H1 (cell line): ENCODE data around the gene ABHD12B.

ENCODE experiments used
- JUND ChIP-seq: IDR thresholded peaks from 2 replicates; pipeline ENCODE4 v1.6.1; 2011; ENCODE audit warnings: mild to moderate bottlenecking, improper control_type of control experiment, low read length
- MAFK ChIP-seq: IDR thresholded peaks from 2 replicates; pipeline ENCODE4 v1.6.1; 2012; ENCODE audit warnings: low read depth, mild to moderate bottlenecking, improper control_type of control experiment, low read length
- POLR2A ChIP-seq, 2 experiments: IDR thresholded peaks; 1 replicate in 1 of 2; 2 replicates in 1 of 2; pipeline ENCODE4 v1.6.1; 2011; ENCODE audit warnings: low read depth in 2 of 2, low read length in 2 of 2, mild to moderate bottlenecking in 2 of 2; ENCODE audit errors: control extremely low read depth in 1 of 2
- RFX5 ChIP-seq: IDR thresholded peaks from 2 replicates; pipeline ENCODE4 v1.6.1; 2011; ENCODE audit warnings: low read depth, low read length, improper control_type of control experiment, borderline replicate concordance
- SIX5 ChIP-seq: IDR thresholded peaks from 2 replicates; pipeline ENCODE4 v1.6.1; 2011; ENCODE audit warnings: mild to moderate bottlenecking, low read depth, low read length
- SP1 ChIP-seq: IDR thresholded peaks from 2 replicates; pipeline ENCODE4 v1.6.1; 2011; ENCODE audit warnings: low read depth, low read length
- TF ChIP-seq, protein P1 (sequence below), 3 experiments: IDR thresholded peaks; 1 replicate in 2 of 3; 2 replicates in 1 of 3; pipeline versions ENCODE4 v1.5.1 to v1.6.1; 2011; ENCODE audit warnings: low read length in 3 of 3, mild to moderate bottlenecking in 3 of 3, inconsistent platforms in 2 of 3, low read depth in 1 of 3, moderate library complexity in 1 of 3; ENCODE audit not compliant: insufficient read depth in 1 of 3; ENCODE audit errors: control extremely low read depth in 1 of 3

DNA sequence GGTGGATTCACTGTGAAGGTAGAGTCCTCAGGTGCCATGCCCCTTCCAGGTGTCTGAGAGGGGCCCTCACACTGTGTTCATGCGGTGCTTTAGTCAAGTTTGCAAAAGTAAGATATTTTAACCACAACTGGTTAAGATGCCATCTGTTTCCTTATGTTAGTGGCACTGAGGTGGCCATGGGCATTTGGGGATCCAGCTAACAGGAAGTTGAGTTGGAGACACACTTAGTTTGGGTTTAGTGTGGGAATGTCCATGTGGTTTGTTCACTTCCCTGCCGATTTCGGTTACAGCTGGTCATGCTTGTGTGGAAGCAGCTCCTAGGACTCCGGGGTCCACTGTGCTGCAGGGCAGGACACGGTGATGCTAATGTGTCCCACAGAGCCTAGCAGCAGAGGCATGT is 17.3 kb upstream of the ABHD12B start:
- TF ChIP-seq, protein P1, sequence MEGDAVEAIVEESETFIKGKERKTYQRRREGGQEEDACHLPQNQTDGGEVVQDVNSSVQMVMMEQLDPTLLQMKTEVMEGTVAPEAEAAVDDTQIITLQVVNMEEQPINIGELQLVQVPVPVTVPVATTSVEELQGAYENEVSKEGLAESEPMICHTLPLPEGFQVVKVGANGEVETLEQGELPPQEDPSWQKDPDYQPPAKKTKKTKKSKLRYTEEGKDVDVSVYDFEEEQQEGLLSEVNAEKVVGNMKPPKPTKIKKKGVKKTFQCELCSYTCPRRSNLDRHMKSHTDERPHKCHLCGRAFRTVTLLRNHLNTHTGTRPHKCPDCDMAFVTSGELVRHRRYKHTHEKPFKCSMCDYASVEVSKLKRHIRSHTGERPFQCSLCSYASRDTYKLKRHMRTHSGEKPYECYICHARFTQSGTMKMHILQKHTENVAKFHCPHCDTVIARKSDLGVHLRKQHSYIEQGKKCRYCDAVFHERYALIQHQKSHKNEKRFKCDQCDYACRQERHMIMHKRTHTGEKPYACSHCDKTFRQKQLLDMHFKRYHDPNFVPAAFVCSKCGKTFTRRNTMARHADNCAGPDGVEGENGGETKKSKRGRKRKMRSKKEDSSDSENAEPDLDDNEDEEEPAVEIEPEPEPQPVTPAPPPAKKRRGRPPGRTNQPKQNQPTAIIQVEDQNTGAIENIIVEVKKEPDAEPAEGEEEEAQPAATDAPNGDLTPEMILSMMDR (IDR thresholded peaks at IDR 0.05; ENCODE audit: control extremely low read depth in 1 of 3, insufficient read depth in 1 of 3, low read depth in 1 of 3, low read length in 3 of 3): no peak
- TF ChIP-seq RFX5: no peak
- no peak for TF ChIP-seq JUND
- TF ChIP-seq MAFK: no peak
- no peak for TF ChIP-seq SP1
- no peak for TF ChIP-seq POLR2A (IDR thresholded peaks at IDR 0.05; ENCODE audit: control extremely low read depth in 1 of 2, low read depth in 2 of 2, low read length in 2 of 2)
- TF ChIP-seq SIX5: no peak
